Panc1 (cell line): ENCODE data around the gene ERCC1. TPM values are rescaled to one million over a fixed set of nuclear protein-coding genes. Genes with fewer than 3 reads are reported as not detected.

Experiments used
- ATAC-seq: fragments of 200-7000 bp; cut with Tn5 transposase; 2 replicates; pipeline ENCODE4 v1.9.1; 2020; ENCODE audit warnings: mild to moderate bottlenecking, moderate library complexity
- BruUV-seq: library from RNA; stranded (reverse); fragments of 400-500 nt; replicated peaks from 2 replicates; lab custom pipeline; 2021; lab: Mats Ljungman, UMichigan
- CTCF ChIA-PET: fragments of 300-600 bp; sonication (Branson Sonifier 250); formaldehyde crosslinking; loops from one replicate; lab custom pipeline; 2022; ENCODE audit warnings: antibody characterized with exemption; lab: Charles Lee
- POLR2A ChIA-PET: fragments of 300-600 bp; sonication (Branson Sonifier 250); formaldehyde crosslinking; loops from one replicate; lab custom pipeline; 2022; ENCODE audit warnings: antibody characterized with exemption; lab: Charles Lee
- DNase-seq: peaks from one replicate; pipeline ENCODE4 v3.0.0-alpha.2; 2010; ENCODE audit warnings: low read depth, low spot score
- H3K27ac ChIP-seq: 2 replicates; pipeline ENCODE4 v1.5.1; 2011; ENCODE audit warnings: mild to moderate bottlenecking, low read length, inconsistent platforms
- H3K27me3 ChIP-seq: fragments of 200-500 bp; sonication (Bioruptor generic); 2 replicates; pipeline ENCODE4 v1.6.0; 2014; ENCODE audit warnings: low read length, inconsistent platforms; ENCODE audit not compliant: control insufficient read depth, insufficient read depth
- H3K36me3 ChIP-seq: fragments of 200-500 bp; sonication (Bioruptor generic); 2 replicates; pipeline ENCODE4 v1.5.1; 2014; ENCODE audit warnings: inconsistent platforms, mild to moderate bottlenecking, low read length, moderate library complexity; ENCODE audit not compliant: control insufficient read depth, insufficient read depth
- H3K4me1 ChIP-seq: 2 replicates; pipeline ENCODE4 v1.5.1; 2011; ENCODE audit warnings: inconsistent platforms, mild to moderate bottlenecking, low read length, moderate library complexity; ENCODE audit not compliant: control insufficient read depth, insufficient read depth
- H3K4me3 ChIP-seq, 2 experiments: 2 replicates each; pipeline ENCODE4 v1.5.1; 2011 to 2012; ENCODE audit warnings: low read depth in 2 of 2, low read length in 2 of 2, mild to moderate bottlenecking in 2 of 2, inconsistent platforms in 1 of 2, moderate library complexity in 1 of 2
- H3K9me3 ChIP-seq: fragments of 200-500 bp; sonication (Bioruptor generic); 2 replicates; pipeline ENCODE4 v1.5.1; 2014; ENCODE audit warnings: low read depth, mild to moderate bottlenecking, inconsistent platforms, low read length, moderate library complexity; ENCODE audit not compliant: control insufficient read depth, insufficient read depth
- POLR2AphosphoS5 ChIP-seq: IDR thresholded peaks from 2 replicates; pipeline ENCODE4 v1.6.1; 2012; ENCODE audit warnings: mild to moderate bottlenecking, low read depth, low read length, moderate library complexity
- SIN3A ChIP-seq: IDR thresholded peaks from 2 replicates; pipeline ENCODE4 v1.6.1; 2012; ENCODE audit warnings: low read depth, mild to moderate bottlenecking, low read length, moderate library complexity, borderline replicate concordance; ENCODE audit not compliant: insufficient read depth
- TCF7L2 ChIP-seq: IDR thresholded peaks from 2 replicates; pipeline ENCODE4 v1.6.1; 2011; ENCODE audit warnings: mild to moderate bottlenecking, low read depth, low read length, inconsistent platforms
- in situ Hi-C: cut with HindIII; loops from 2 replicates; pipeline ENCODE4 v1.10.0; 2016; ENCODE audit warnings: low sequenced_read_pairs, low pct_unique_long_range_greater_than_20kb
- intact Hi-C: fragments of 100-400 bp; cut with micrococcal nuclease; formaldehyde crosslinking; loops from one replicate; pipeline ENCODE4 v1.10.0; 2022; ENCODE audit not compliant: unreplicated experiment
- total RNA-seq: library from RNA; stranded (reverse); gene quantifications from one replicate; pipeline ENCODE4 v1.2.1, GENCODE V29; 2021; ENCODE audit not compliant: unreplicated experiment
- TF ChIP-seq, protein P1 (sequence below): fragments of 450-650 bp; IDR thresholded peaks from 2 replicates; pipeline ENCODE4 v1.5.1; 2017; ENCODE audit warnings: mild to moderate bottlenecking
- TF ChIP-seq, protein P2 (sequence below), 2 experiments: IDR thresholded peaks; 2 replicates each; pipeline ENCODE4 v1.6.1; 2011 to 2012; ENCODE audit warnings: low read depth in 2 of 2, control low read depth in 1 of 2, low read length in 1 of 2, mild to moderate bottlenecking in 1 of 2, moderate library complexity in 1 of 2; ENCODE audit not compliant: insufficient read depth in 1 of 2

ERCC1 gene
- total RNA-seq, 1 experiment from 2014 or later: 80.3 TPM

DNA sequence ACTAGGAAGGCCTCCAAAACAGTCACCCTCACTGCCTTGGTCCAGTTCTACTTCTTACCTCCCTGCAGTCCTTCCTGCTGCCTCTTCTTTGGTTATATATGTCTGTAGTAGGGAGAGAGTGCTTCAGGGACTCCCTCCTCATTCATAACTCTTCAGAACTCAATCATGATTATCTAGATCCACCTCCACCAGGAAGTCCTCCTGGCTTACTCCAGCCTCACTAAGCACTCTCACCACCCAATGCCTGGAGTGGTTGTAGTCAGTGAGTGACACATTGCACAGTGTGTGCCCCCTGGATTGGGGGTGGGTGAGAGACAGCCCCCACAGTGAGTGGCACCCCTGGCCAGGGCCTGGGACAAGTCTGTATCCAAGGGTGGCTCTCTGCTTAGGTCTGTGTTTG, 34.1 kb upstream of the ERCC1 start:
- no peak overlapping the region for H3K27ac ChIP-seq
- no peaks in the 10 kb centered on the region for H3K9me3 ChIP-seq
- no peaks in the 10 kb centered on the region for H3K27me3 ChIP-seq
- no peak overlapping the region for H3K4me3 ChIP-seq
- ATAC-seq (no peak), DNase-seq (no peak)
- no peak for TF ChIP-seq POLR2AphosphoS5
- TF ChIP-seq SIN3A: no peak
- TF ChIP-seq, protein P1, sequence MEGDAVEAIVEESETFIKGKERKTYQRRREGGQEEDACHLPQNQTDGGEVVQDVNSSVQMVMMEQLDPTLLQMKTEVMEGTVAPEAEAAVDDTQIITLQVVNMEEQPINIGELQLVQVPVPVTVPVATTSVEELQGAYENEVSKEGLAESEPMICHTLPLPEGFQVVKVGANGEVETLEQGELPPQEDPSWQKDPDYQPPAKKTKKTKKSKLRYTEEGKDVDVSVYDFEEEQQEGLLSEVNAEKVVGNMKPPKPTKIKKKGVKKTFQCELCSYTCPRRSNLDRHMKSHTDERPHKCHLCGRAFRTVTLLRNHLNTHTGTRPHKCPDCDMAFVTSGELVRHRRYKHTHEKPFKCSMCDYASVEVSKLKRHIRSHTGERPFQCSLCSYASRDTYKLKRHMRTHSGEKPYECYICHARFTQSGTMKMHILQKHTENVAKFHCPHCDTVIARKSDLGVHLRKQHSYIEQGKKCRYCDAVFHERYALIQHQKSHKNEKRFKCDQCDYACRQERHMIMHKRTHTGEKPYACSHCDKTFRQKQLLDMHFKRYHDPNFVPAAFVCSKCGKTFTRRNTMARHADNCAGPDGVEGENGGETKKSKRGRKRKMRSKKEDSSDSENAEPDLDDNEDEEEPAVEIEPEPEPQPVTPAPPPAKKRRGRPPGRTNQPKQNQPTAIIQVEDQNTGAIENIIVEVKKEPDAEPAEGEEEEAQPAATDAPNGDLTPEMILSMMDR: no peak
- no peak for TF ChIP-seq TCF7L2
- TF ChIP-seq, protein P2, sequence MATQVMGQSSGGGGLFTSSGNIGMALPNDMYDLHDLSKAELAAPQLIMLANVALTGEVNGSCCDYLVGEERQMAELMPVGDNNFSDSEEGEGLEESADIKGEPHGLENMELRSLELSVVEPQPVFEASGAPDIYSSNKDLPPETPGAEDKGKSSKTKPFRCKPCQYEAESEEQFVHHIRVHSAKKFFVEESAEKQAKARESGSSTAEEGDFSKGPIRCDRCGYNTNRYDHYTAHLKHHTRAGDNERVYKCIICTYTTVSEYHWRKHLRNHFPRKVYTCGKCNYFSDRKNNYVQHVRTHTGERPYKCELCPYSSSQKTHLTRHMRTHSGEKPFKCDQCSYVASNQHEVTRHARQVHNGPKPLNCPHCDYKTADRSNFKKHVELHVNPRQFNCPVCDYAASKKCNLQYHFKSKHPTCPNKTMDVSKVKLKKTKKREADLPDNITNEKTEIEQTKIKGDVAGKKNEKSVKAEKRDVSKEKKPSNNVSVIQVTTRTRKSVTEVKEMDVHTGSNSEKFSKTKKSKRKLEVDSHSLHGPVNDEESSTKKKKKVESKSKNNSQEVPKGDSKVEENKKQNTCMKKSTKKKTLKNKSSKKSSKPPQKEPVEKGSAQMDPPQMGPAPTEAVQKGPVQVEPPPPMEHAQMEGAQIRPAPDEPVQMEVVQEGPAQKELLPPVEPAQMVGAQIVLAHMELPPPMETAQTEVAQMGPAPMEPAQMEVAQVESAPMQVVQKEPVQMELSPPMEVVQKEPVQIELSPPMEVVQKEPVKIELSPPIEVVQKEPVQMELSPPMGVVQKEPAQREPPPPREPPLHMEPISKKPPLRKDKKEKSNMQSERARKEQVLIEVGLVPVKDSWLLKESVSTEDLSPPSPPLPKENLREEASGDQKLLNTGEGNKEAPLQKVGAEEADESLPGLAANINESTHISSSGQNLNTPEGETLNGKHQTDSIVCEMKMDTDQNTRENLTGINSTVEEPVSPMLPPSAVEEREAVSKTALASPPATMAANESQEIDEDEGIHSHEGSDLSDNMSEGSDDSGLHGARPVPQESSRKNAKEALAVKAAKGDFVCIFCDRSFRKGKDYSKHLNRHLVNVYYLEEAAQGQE (IDR thresholded peaks at IDR 0.05; ENCODE audit: insufficient read depth in 1 of 2, low read depth in 2 of 2, low read length in 1 of 2): no peak
- H3K4me1 ChIP-seq: peaks cover 11% of the 10 kb centered on the region
- in situ Hi-C loops (no loop called here), intact Hi-C loops (no loop called here)
- no TSS peak for BruUV-seq
- ChIA-PET POLR2A (no interaction called here), CTCF (no interaction called here)
- H3K36me3 ChIP-seq: no peaks in the 10 kb centered on the region

DNA sequence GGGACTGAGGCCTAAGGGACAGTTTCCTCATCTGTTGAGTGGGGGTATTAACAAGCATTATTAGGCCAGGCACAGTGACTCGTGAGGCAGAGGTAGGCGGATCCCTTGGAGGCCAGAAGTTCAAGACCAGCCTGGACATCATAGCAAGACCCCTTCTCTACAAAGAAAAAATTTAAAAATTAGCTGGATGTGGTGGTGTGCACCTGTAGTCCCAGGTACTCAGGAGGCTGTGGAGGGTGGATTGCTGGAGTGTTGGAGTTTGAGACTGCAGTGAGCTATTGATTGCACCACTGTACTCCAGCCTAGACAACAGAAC, 32.7 kb upstream of the ERCC1 start:
- peaks cover 11% of the 10 kb centered on the region for H3K4me1 ChIP-seq
- H3K36me3 ChIP-seq: no peaks in the 10 kb centered on the region
- peak overlapping the region in 1 of 2 experiments; percentile 41; a peak in 1 of 4 replicates for H3K4me3 ChIP-seq
- ChIA-PET POLR2A (interaction anchor here (0.6 to 1.4 kb wide), 3 partner anchors 10 to 16 kb away, joined by 5 to 18 read pairs (median 7); partner anchors contain the start of gene FOSB), CTCF (interaction anchor here (0.6 kb wide), 1 partner anchor 41 kb away, joined by 11 read pairs; no protein-coding TSS in a partner anchor)
- DNase-seq (no peak), ATAC-seq (no peak)
- peak overlapping the region; percentile 56 for H3K27ac ChIP-seq
- no peaks in the 10 kb centered on the region for H3K27me3 ChIP-seq
- in situ Hi-C loops: no loop called here
- intact Hi-C loops: no loop called here
- TF ChIP-seq SIN3A: no peak
- TF ChIP-seq, protein P1: no peak
- TF ChIP-seq TCF7L2: no peak
- TF ChIP-seq POLR2AphosphoS5: no peak
- TF ChIP-seq, protein P2 (IDR thresholded peaks at IDR 0.05; ENCODE audit: insufficient read depth in 1 of 2, low read depth in 2 of 2, low read length in 1 of 2): no peak
- no TSS peak for BruUV-seq
- no peaks in the 10 kb centered on the region for H3K9me3 ChIP-seq
